Muscle of leg (tissue), 11 donors: ENCODE data around the gene DNMT3A. TPM values are rescaled to one million over a fixed set of nuclear protein-coding genes. Genes with fewer than 3 reads are reported as not detected.

ENCODE experiments used
- DNase-seq: peaks from one replicate; pipeline ENCODE4 v3.0.0; 2013
- H3K27ac ChIP-seq: one replicate; pipeline ENCODE4 v1.5.1; 2013; ENCODE audit warnings: mild to moderate bottlenecking, low read length, control low read depth
- H3K27me3 ChIP-seq: one replicate; pipeline ENCODE4 v1.6.1; 2013; ENCODE audit warnings: low read length; ENCODE audit not compliant: control insufficient read depth, insufficient read depth
- H3K36me3 ChIP-seq: one replicate; pipeline ENCODE4 v1.6.1; 2013; ENCODE audit warnings: low read length; ENCODE audit not compliant: control insufficient read depth, insufficient read depth
- H3K4me1 ChIP-seq: one replicate; pipeline ENCODE4 v1.6.1; 2013; ENCODE audit warnings: low read length; ENCODE audit not compliant: control insufficient read depth, insufficient read depth
- H3K4me3 ChIP-seq: one replicate; pipeline ENCODE4 v1.5.1; 2013; ENCODE audit warnings: low read length, control low read depth
- H3K9me3 ChIP-seq: replicated peaks from 2 replicates; pipeline ENCODE4 v1.6.1; 2013; ENCODE audit warnings: low read depth, low read length; ENCODE audit not compliant: control insufficient read depth
- WGBS: methylation state at CpG from one replicate; pipeline ENCODE4 v1.1.5; 2013; ENCODE audit warnings: missing lambda C conversion rate; ENCODE audit not compliant: insufficient coverage; 5-methylcytosine and 5-hydroxymethylcytosine counted together
- polyA plus RNA-seq, 8 donors: library from polyadenylated mRNA; unstranded; fragments of 120-200 nt; gene quantifications; one replicate each; pipeline versions ENCODE4 v1.2.1 to v1.2.3, GENCODE V29; 2013; ENCODE audit warnings: inconsistent platforms in 1 of 8, low replicate concordance in 1 of 8; ENCODE audit not compliant: insufficient read length in 8 of 8, insufficient read depth in 1 of 8
- total RNA-seq: library from RNA; stranded (reverse); fragments of 120-200 nt; gene quantifications from one replicate; pipeline ENCODE4 v1.2.4, GENCODE V29; 2013

Gene DNMT3A
- total and polyA plus RNA-seq, 9 donors, result 27.3 to 74.0 (median 55.2) TPM

DNA sequence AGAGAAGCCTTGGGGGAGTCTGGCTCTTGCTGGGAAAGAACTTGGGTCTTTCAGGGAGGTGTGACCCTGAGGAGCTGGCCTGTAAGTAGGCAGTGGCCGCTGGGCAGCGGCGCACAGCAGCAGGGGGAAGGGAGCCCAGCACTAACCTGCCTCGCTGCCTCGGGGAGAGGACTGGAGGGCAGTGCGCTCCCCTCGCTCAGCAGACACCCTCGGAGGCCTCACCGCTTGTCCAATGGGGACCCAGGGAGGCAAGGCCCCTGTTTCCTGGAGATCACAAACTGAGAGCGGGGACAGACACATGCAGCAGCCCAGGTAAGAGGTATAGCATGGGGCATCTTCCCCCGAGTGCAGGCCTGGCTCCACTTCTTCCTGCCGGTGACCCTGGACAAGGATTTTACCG, 3.3 kb downstream of the DNMT3A start:
- H3K4me3 ChIP-seq, result no peak overlapping the region
- H3K9me3 ChIP-seq, result no peaks in the 10 kb centered on the region
- H3K27me3 ChIP-seq, result no peaks in the 10 kb centered on the region
- H3K27ac ChIP-seq, result no peak overlapping the region
- peaks cover 66% of the 10 kb centered on the region for H3K4me1 ChIP-seq
- 67% methylated on average over 10 of the region's 13 CpGs for WGBS
- H3K36me3 ChIP-seq, result peaks cover 10% of the 10 kb centered on the region
- DNase-seq, result no peak

DNA sequence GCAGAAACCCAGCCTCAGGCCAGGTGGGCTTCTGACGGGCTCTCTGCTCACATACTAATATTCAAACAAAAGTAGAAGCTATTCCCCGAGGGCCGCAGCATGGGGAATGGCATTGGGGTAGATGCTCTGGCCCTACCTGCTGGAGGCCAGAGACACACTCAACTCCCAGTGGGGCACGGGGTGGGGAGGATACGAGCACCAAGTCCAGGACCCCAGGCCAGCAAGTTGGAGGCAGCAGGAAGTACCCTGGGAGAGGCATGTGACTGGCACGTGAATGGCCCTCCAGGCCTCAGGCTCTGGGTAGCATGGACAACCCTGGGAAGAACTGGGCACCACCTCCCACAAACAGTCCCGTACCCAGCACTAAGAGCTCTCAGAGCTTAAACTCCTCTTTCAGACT, 3.8 kb downstream of the DNMT3A start:
- H3K36me3 ChIP-seq, result peaks cover 10% of the 10 kb centered on the region
- H3K4me1 ChIP-seq, result peaks cover 69% of the 10 kb centered on the region
- no peaks in the 10 kb centered on the region for H3K9me3 ChIP-seq
- WGBS, result 100% methylated on average over 1 of the region's 7 CpGs
- no peak overlapping the region for H3K27ac ChIP-seq
- no peak overlapping the region for H3K4me3 ChIP-seq
- no peak for DNase-seq
- H3K27me3 ChIP-seq, result no peaks in the 10 kb centered on the region

DNA sequence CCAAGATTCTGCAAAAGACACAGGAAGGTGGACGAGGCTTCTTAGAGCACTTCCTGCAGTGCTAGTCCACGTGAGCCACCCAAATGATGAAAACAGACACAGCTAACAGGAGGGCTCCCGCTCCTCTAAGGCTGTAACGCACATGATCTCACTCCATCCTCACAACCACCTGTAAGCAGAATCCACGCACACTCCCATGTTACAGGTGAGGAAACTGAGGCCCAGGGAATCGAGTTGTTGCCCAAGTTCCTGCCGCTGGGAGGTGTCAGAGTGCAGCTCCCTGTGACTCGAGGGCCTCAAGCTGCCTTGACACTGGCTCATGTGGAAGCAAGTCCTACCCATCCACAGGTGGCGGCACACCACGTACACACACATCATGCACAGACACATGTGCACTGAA, 4.4 kb downstream of the DNMT3A start:
- Histone ChIP-seq H3K27ac (no peak overlapping the region), H3K9me3 (no peaks in the 10 kb centered on the region), H3K27me3 (no peaks in the 10 kb centered on the region), H3K4me1 (peaks cover 69% of the 10 kb centered on the region), H3K36me3 (peaks cover 10% of the 10 kb centered on the region), H3K4me3 (no peak overlapping the region)
- DNase-seq, result peak; percentile 47
- WGBS, result 60% methylated on average over 8 of the region's 10 CpGs

DNA sequence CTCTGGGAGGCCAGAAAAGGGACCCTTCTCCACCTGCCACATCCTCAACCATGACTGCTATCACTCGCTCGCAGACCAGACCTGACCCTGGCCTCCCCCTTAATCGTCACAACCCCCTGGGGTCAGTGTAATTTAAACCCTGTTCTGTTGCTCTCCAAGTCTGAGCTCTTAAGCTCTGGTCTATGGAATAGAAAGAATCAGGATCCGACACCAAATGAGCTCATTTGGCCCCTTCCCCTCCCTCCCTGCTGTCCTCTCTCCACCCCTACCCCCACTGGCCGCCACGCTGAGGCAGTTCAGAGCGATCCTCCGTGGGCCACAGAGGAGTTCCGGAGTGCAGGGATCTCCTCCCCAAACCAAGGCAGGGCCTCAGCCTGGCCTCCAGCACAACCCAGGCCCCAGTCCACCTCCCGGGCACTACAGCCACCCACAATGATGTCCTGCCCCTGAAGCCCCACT, 5.3 kb downstream of the DNMT3A start:
- peaks cover 10% of the 10 kb centered on the region for H3K36me3 ChIP-seq
- peaks cover 77% of the 10 kb centered on the region for H3K4me1 ChIP-seq
- H3K27ac ChIP-seq, result peak overlapping the region; percentile 21
- peak; percentile 70 for DNase-seq
- no peaks in the 10 kb centered on the region for H3K9me3 ChIP-seq
- no peak overlapping the region for H3K4me3 ChIP-seq
- 22% methylated on average over 10 of the region's 10 CpGs for WGBS
- no peaks in the 10 kb centered on the region for H3K27me3 ChIP-seq

DNA sequence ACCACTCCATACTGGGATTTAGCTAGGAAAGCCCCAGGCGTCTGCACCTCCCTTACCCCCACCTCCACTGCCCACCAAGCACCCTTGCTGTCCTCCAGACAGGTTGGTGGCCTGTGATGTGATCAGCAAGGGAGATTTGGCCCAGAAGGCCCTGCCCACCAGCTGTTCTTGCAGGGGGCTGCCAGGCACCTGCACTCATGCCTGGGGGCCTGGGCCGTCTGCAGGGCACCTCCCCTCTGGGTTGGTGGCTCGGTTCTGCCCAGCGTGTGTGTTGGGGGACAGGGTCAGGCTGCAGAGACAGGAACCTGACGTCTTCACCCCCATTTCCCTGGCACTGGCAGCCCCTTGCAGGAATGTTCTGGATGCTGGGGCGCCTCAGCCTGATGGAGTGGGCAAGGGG, 5.8 kb downstream of the DNMT3A start:
- Histone ChIP-seq H3K27ac (no peak overlapping the region), H3K4me3 (no peak overlapping the region), H3K4me1 (peaks cover 80% of the 10 kb centered on the region), H3K27me3 (no peaks in the 10 kb centered on the region), H3K36me3 (peaks cover 10% of the 10 kb centered on the region), H3K9me3 (no peaks in the 10 kb centered on the region)
- no peak for DNase-seq
- WGBS, result no CpG with 5 or more reads among the region's 6 CpGs

DNA sequence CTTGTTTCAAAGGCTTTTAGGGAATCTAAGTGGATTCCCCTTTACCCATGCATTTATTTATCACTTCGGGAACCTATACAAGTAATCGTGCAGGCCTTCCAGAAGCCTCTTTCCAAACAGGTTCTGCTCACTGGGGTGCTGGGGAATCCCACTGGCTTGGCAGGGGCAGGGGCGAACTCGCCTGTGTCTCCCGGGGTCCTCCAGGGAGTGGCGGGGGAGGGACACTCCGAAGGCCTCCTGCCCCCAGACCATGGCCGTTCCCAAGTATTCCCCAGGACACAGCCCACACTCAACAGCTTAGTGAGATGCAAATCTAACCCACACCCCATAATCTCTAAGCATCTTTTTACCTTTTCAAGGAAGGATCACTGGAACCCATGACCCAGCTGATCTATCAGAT, 6.5 kb downstream of the DNMT3A start:
- 50% methylated on average over 2 of the region's 8 CpGs for WGBS
- DNase-seq, result no peak

DNA sequence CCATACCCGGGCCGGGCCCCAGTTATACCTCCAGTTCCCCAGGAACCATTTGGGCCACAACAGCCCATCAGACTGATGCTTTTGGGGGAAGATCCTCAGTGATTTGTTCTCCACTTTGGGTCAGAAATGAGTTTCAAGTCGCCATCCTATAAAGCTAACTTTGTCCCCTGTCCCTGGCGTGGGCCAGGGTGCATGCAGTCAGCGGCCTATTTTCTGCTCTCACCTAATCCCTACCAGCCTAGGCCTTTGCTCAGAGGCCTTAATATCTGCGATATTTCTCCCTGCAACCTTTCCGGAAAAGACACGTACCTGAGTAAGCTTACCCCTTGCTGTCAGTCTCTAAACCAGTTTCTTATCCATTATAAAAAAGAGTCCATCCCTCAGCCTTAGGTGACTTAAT, 7.2 kb downstream of the DNMT3A start:
- Histone ChIP-seq H3K4me3 (no peak overlapping the region), H3K9me3 (no peaks in the 10 kb centered on the region), H3K36me3 (peaks cover 10% of the 10 kb centered on the region), H3K27ac (no peak overlapping the region), H3K4me1 (peaks cover 77% of the 10 kb centered on the region), H3K27me3 (no peaks in the 10 kb centered on the region)
- WGBS, result 84% methylated on average over 7 of the region's 8 CpGs
- no peak for DNase-seq

More for the DNA sequence above, 6.5 kb downstream of the DNMT3A start:
- Histone ChIP-seq H3K36me3 (peaks cover 10% of the 10 kb centered on the region), H3K9me3 (no peaks in the 10 kb centered on the region), H3K27me3 (no peaks in the 10 kb centered on the region), H3K4me3 (no peak overlapping the region), H3K4me1 (peaks cover 83% of the 10 kb centered on the region), H3K27ac (no peak overlapping the region)

DNA sequence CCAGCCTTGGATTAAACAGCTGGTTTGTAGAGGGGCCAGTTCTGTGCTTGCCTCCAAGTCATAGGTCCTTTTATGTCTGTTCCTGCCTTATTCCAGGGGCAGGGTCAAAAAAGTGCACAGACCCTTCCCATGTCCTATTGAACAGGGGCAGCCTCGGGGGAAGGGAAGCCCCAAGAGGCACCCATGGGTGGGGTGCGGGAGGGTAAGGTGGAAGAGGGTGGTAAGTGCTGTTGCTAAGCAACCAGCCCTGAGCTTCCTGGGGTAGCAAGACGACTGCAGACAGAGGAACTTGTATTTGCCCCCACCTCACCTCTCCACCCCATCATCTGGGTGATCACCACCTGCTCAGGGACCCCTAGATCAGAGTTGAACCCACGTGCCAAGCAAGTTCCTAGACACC, 7.7 kb downstream of the DNMT3A start:
- no peak overlapping the region for H3K4me3 ChIP-seq
- WGBS, result 77% methylated on average over 1 of the region's 4 CpGs
- H3K27ac ChIP-seq, result no peak overlapping the region
- no peak for DNase-seq
- H3K27me3 ChIP-seq, result no peaks in the 10 kb centered on the region
- no peaks in the 10 kb centered on the region for H3K9me3 ChIP-seq
- peaks cover 10% of the 10 kb centered on the region for H3K36me3 ChIP-seq
- H3K4me1 ChIP-seq, result peaks cover 75% of the 10 kb centered on the region

DNA sequence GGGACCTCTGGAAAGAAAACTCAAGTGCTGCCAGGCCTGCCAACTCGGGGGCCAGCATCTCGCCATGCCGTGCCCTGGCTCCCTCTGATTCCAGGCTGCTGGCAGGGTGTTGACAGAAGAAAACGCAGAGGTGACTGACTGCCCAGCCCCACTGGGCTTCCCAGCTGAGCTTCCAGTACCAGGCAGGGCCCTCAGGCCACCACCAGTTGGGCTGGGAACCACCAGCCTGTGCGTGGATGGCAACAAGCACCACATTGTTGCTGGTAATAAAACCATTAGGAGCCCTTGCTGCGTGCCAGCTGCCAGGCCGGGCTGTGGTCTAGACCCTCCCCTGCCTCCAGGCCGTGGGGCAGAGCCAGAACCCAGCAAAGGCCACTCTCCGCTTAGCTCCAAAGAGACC, 9.2 kb downstream of the DNMT3A start:
- Histone ChIP-seq H3K27me3 (no peaks in the 10 kb centered on the region), H3K4me3 (no peak overlapping the region), H3K4me1 (peaks cover 69% of the 10 kb centered on the region), H3K9me3 (no peaks in the 10 kb centered on the region), H3K27ac (no peak overlapping the region), H3K36me3 (peaks cover 3% of the 10 kb centered on the region)
- DNase-seq, result no peak
- 79% methylated on average over 9 of the region's 9 CpGs for WGBS

DNA sequence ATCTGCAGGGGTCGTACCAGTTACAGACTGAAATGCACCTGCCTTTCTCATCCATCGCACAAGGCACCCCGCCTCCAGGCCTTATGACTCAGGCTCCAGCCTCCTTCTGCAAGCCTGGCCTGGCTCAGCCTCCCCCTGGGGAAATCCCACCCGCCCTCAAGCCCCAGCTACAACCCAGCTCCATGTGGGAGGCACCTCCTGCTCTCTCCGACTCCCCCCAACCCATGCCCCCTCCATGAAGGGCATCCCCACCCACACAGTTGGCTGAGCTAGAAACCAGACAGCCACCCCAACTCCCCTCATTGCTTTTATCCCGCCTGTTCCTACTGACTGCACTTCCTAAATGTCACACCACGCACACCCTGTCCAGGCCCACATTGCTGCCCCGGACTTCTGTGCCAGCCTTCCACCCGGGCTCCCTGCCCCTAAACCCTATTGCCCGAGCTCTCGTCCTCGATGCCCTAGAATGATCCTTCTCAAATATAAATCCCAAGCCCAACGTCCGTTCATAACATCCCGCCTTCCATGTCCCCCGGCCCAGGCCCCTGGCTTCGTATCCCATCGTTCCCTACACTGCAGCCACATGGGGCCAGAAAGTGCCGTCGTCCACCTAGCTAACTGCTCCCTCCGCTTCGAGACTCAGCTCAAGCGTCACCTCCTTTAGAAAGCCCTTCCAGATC, 9.9 kb downstream of the DNMT3A start:
- Histone ChIP-seq H3K4me3 (no peak overlapping the region), H3K27me3 (no peaks in the 10 kb centered on the region), H3K9me3 (peaks cover under 1% of the 10 kb centered on the region), H3K36me3 (peaks cover 4% of the 10 kb centered on the region), H3K4me1 (peaks cover 61% of the 10 kb centered on the region), H3K27ac (no peak overlapping the region)
- DNase-seq, result no peak
- WGBS, result 66% methylated on average over 23 of the region's 23 CpGs

DNA sequence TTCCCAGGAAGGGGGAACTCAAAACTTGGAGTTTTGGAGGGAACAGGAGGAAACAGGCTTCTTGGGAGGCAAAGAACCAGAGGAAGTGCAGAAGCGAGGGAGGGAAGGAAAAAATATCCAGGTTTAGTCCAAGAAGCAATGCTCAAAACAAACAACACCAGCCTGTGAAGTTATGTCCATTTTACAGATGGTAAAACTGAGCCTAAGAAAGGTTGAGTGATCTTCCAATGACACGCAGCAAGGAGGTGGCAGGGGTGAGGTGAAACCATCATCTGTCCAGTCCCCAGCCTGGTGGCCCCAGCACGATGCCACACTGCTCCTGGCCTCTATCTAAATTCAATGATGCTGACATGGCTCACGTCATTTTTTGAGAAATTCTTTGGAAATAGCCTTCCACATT, 10.8 kb downstream of the DNMT3A start:
- peaks cover 52% of the 10 kb centered on the region for H3K4me1 ChIP-seq
- DNase-seq, result no peak

More for the DNA sequence above, 10.8 kb downstream of the DNMT3A start:
- Histone ChIP-seq H3K36me3 (peaks cover 11% of the 10 kb centered on the region), H3K27me3 (no peaks in the 10 kb centered on the region), H3K9me3 (peaks cover 7% of the 10 kb centered on the region), H3K27ac (no peak overlapping the region), H3K4me3 (no peak overlapping the region)
- 93% methylated on average over 3 of the region's 4 CpGs for WGBS
